K562 (cell line): ENCODE measurements around the gene CACNG3. TPM values are rescaled to one million over a fixed set of nuclear protein-coding genes. Genes with fewer than 3 reads are reported as not detected.

Experiments
- KLF6 ChIP-seq: fragments of 250-450 bp; sonication (Bioruptor Pico); IDR thresholded peaks from 2 replicates; pipeline ENCODE4 v1.4.0; 2020; ENCODE audit warnings: mild to moderate bottlenecking, moderate library complexity, borderline replicate concordance
- MEF2D ChIP-seq: conservative IDR thresholded peaks from 2 replicates; pipeline ENCODE4 v1.6.1; 2016; ENCODE audit warnings: low read depth, missing genetic modification characterization, missing compliant biosample characterization
- MYC ChIP-seq, 2 experiments: fragments of 250-450 bp in 1 of 2; sonication (Bioruptor Pico) in 1 of 2; IDR thresholded peaks; 2 replicates each; pipeline versions ENCODE4 v1.5.1 to v1.6.1; 2012 to 2021; ENCODE audit warnings: low read depth in 2 of 2, borderline replicate concordance in 1 of 2, improper control_type of control experiment in 1 of 2, low read length in 1 of 2, mild to moderate bottlenecking in 1 of 2, moderate library complexity in 1 of 2
- NR4A1 ChIP-seq, 2 experiments: fragments of 250-450 bp in 1 of 2; fragments of 450-650 bp in 1 of 2; sonication (Bioruptor Pico) in 1 of 2; IDR thresholded peaks; 2 replicates each; pipeline versions ENCODE4 v1.4.0 to v1.6.1; 2016 to 2020; ENCODE audit warnings: mild to moderate bottlenecking in 2 of 2, missing compliant biosample characterization in 1 of 2, missing genetic modification characterization in 1 of 2, moderate library complexity in 1 of 2
- PHB2 ChIP-seq: fragments of 450-650 bp; IDR thresholded peaks from 2 replicates; pipeline ENCODE4 v1.6.1; 2017; ENCODE audit warnings: low read depth
- POLR2B ChIP-seq: fragments of 450-650 bp; IDR thresholded peaks from 2 replicates; pipeline ENCODE4 v1.6.1; 2018; ENCODE audit warnings: low read depth; ENCODE audit not compliant: partially characterized antibody
- SREBF2 ChIP-seq: sonication (generic); formaldehyde crosslinking; IDR thresholded peaks from 2 replicates; pipeline ENCODE4 v1.4.0; 2020; ENCODE audit warnings: mild to moderate bottlenecking, missing genetic modification reagents
- TBP ChIP-seq: optimal IDR thresholded peaks from 2 replicates; pipeline ENCODE3; 2011; ENCODE audit warnings: low read depth, low read length, improper control_type of control experiment
- ZNF23 ChIP-seq: fragments of 250-450 bp; sonication (Bioruptor Pico); IDR thresholded peaks from 2 replicates; pipeline ENCODE4 v1.4.0; 2020; ENCODE audit warnings: mild to moderate bottlenecking
- polyA plus RNA-seq, 8 experiments: library from polyadenylated mRNA; depleted of rRNA in 4 of 8; stranded (reverse) in 5 of 8; unstranded in 3 of 8; fragments of >200 nt; fragmentation: Nextera tagmentation in 2 of 8; fragmentation: Illumina TruSeq in 1 of 8; extraction: Ambion mirVana in 2 of 8; extraction: Trizol in 1 of 8; gene quantifications; 2 replicates each; pipeline versions ENCODE4 v1.2.1 to v1.2.3, GENCODE V29; 2011 to 2014; ENCODE audit warnings: inconsistent platforms in 1 of 8, missing spikeins in 1 of 8
- total RNA-seq, 7 experiments: library from RNA; depleted of rRNA in 6 of 7; stranded (reverse); fragments of >200 nt in 6 of 7; fragmentation: Illumina TruSeq in 2 of 7; extraction: Trizol in 2 of 7; gene quantifications; 2 replicates each; pipeline versions ENCODE4 v1.2.1 to v1.2.3, GENCODE V29; 2011 to 2021; ENCODE audit warnings: low replicate concordance in 1 of 7
- TF ChIP-seq, protein P1 (sequence below): fragments of 450-650 bp; IDR thresholded peaks from 2 replicates; pipeline ENCODE4 v1.6.1; 2016; ENCODE audit warnings: antibody characterized with exemption
- TF ChIP-seq, protein P2 (sequence below): fragments of 200-600 bp; sonication (generic); IDR thresholded peaks from one replicate; pipeline ENCODE4 v1.6.1; 2012; ENCODE audit warnings: mild to moderate bottlenecking, low read depth, low read length, inconsistent platforms

Gene CACNG3
- total and polyA plus RNA-seq, 9 of the 15 experiments (the other 6 are each of a cell fraction or from before 2014, with no cell fraction given): not detected

DNA sequence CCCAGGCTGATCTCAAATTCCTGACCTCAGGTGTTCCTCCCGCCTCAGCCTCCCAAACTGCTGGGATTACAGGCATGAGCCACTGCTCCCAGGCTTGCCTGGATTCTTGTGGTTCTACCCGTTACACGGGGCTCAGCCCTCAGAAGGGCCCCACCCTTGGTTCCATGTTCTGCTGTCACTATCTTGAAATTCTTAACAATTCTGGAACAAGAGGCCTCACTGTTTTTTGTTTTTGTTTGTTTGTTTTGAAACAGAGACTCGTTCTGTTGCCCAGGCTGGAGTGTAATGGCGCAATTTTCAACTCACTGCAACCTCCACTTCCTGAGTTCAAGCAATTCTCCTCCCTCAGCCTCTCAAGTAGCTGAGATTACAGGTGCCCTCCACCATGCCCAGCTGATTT lies 96.6 kb downstream of the CACNG3 start (continued):
- no peak for TF ChIP-seq TBP
- no peak for TF ChIP-seq ZNF23 (CRISPR knock-in tag)
- no peak for TF ChIP-seq SREBF2
- no peak for TF ChIP-seq MEF2D (tag)
- no peak for TF ChIP-seq NR4A1 (CRISPR knock-in tag; IDR thresholded peaks at IDR 0.05)
- TF ChIP-seq NR4A1 (tag; IDR thresholded peaks at IDR 0.05): no peak
- TF ChIP-seq POLR2B: no peak
- TF ChIP-seq, protein P1, sequence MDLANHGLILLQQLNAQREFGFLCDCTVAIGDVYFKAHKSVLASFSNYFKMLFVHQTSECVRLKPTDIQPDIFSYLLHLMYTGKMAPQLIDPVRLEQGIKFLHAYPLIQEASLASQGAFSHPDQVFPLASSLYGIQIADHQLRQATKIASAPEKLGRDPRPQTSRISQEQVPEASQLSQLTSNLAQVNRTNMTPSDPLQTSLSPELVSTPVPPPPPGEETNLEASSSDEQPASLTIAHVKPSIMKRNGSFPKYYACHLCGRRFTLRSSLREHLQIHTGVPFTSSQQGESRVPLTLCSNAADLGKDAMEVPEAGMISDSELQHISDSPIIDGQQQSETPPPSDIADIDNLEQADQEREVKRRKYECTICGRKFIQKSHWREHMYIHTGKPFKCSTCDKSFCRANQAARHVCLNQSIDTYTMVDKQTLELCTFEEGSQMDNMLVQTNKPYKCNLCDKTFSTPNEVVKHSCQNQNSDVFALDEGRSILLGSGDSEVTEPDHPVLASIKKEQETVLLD: no peak
- TF ChIP-seq MYC (IDR thresholded peaks at IDR 0.05; ENCODE audit: low read depth, low read length): no peak
- TF ChIP-seq MYC (CRISPR knock-in tag; IDR thresholded peaks at IDR 0.05; ENCODE audit: borderline replicate concordance, low read depth): no peak
- no peak for TF ChIP-seq KLF6 (CRISPR knock-in tag)
- TF ChIP-seq PHB2: no peak
- TF ChIP-seq, protein P2, sequence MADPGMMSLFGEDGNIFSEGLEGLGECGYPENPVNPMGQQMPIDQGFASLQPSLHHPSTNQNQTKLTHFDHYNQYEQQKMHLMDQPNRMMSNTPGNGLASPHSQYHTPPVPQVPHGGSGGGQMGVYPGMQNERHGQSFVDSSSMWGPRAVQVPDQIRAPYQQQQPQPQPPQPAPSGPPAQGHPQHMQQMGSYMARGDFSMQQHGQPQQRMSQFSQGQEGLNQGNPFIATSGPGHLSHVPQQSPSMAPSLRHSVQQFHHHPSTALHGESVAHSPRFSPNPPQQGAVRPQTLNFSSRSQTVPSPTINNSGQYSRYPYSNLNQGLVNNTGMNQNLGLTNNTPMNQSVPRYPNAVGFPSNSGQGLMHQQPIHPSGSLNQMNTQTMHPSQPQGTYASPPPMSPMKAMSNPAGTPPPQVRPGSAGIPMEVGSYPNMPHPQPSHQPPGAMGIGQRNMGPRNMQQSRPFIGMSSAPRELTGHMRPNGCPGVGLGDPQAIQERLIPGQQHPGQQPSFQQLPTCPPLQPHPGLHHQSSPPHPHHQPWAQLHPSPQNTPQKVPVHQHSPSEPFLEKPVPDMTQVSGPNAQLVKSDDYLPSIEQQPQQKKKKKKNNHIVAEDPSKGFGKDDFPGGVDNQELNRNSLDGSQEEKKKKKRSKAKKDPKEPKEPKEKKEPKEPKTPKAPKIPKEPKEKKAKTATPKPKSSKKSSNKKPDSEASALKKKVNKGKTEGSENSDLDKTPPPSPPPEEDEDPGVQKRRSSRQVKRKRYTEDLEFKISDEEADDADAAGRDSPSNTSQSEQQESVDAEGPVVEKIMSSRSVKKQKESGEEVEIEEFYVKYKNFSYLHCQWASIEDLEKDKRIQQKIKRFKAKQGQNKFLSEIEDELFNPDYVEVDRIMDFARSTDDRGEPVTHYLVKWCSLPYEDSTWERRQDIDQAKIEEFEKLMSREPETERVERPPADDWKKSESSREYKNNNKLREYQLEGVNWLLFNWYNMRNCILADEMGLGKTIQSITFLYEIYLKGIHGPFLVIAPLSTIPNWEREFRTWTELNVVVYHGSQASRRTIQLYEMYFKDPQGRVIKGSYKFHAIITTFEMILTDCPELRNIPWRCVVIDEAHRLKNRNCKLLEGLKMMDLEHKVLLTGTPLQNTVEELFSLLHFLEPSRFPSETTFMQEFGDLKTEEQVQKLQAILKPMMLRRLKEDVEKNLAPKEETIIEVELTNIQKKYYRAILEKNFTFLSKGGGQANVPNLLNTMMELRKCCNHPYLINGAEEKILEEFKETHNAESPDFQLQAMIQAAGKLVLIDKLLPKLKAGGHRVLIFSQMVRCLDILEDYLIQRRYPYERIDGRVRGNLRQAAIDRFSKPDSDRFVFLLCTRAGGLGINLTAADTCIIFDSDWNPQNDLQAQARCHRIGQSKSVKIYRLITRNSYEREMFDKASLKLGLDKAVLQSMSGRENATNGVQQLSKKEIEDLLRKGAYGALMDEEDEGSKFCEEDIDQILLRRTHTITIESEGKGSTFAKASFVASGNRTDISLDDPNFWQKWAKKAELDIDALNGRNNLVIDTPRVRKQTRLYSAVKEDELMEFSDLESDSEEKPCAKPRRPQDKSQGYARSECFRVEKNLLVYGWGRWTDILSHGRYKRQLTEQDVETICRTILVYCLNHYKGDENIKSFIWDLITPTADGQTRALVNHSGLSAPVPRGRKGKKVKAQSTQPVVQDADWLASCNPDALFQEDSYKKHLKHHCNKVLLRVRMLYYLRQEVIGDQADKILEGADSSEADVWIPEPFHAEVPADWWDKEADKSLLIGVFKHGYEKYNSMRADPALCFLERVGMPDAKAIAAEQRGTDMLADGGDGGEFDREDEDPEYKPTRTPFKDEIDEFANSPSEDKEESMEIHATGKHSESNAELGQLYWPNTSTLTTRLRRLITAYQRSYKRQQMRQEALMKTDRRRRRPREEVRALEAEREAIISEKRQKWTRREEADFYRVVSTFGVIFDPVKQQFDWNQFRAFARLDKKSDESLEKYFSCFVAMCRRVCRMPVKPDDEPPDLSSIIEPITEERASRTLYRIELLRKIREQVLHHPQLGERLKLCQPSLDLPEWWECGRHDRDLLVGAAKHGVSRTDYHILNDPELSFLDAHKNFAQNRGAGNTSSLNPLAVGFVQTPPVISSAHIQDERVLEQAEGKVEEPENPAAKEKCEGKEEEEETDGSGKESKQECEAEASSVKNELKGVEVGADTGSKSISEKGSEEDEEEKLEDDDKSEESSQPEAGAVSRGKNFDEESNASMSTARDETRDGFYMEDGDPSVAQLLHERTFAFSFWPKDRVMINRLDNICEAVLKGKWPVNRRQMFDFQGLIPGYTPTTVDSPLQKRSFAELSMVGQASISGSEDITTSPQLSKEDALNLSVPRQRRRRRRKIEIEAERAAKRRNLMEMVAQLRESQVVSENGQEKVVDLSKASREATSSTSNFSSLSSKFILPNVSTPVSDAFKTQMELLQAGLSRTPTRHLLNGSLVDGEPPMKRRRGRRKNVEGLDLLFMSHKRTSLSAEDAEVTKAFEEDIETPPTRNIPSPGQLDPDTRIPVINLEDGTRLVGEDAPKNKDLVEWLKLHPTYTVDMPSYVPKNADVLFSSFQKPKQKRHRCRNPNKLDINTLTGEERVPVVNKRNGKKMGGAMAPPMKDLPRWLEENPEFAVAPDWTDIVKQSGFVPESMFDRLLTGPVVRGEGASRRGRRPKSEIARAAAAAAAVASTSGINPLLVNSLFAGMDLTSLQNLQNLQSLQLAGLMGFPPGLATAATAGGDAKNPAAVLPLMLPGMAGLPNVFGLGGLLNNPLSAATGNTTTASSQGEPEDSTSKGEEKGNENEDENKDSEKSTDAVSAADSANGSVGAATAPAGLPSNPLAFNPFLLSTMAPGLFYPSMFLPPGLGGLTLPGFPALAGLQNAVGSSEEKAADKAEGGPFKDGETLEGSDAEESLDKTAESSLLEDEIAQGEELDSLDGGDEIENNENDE: no peak
